ENCODE measurements around the gene CAMKMT.

DNA sequence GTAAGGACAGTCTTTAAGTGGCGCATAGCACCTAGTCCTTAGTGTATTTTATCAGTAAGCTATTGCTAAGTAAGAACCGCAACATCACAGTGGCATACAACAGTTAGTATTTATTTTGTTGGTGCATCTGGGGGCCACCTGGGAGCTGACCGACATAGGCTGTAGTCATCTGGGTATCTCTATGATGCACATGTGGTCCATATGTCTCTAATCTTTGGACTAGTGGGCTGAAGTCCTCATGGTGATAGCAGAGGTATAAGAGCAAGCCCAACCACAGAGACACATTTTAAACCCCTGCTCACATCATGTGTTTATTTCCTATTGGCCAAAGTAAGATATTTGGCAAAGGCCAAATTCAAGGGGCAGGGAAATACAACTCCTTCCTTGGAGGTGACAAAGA, 2.9 kb downstream of the CAMKMT start:
- TF ChIP-seq, protein P1, sequence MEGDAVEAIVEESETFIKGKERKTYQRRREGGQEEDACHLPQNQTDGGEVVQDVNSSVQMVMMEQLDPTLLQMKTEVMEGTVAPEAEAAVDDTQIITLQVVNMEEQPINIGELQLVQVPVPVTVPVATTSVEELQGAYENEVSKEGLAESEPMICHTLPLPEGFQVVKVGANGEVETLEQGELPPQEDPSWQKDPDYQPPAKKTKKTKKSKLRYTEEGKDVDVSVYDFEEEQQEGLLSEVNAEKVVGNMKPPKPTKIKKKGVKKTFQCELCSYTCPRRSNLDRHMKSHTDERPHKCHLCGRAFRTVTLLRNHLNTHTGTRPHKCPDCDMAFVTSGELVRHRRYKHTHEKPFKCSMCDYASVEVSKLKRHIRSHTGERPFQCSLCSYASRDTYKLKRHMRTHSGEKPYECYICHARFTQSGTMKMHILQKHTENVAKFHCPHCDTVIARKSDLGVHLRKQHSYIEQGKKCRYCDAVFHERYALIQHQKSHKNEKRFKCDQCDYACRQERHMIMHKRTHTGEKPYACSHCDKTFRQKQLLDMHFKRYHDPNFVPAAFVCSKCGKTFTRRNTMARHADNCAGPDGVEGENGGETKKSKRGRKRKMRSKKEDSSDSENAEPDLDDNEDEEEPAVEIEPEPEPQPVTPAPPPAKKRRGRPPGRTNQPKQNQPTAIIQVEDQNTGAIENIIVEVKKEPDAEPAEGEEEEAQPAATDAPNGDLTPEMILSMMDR (conservative IDR thresholded peaks at IDR 0.05; ENCODE audit: low read depth, low read length) = no peak
- no peak for TF ChIP-seq EZH2 (IDR thresholded peaks at IDR 0.05; ENCODE audit: borderline replicate concordance, low read depth, low read length, poor library complexity, severe bottlenecking)
